Mesenchymal stem cell (in vitro differentiated cells and primary cell): ENCODE results near the gene B3GALT2. TPM values are rescaled to one million over a fixed set of nuclear protein-coding genes. Genes with fewer than 3 reads are reported as not detected.
A peak's percentile ranks its signal among the peaks of the same experiment; 100 is the strongest.
"Not testable (repeated sequence)": the region's sequence is repeated elsewhere in the genome, so short reads cannot be mapped to it uniquely, and the experiment has no call there.

Source experiments
- DNase-seq: peaks from one replicate; pipeline ENCODE4 v3.0.0-alpha.2; 2013
- H2AFZ ChIP-seq: one replicate; pipeline ENCODE4 v1.6.1; 2013; ENCODE audit warnings: low read depth, mild to moderate bottlenecking, control low read depth, inconsistent platforms, low read length, moderate library complexity
- H2AK5ac ChIP-seq: 2 replicates; pipeline ENCODE4 v1.6.1; 2013; ENCODE audit warnings: low read length, moderate library complexity, mild to moderate bottlenecking, inconsistent platforms; ENCODE audit not compliant: severe bottlenecking
- H2BK120ac ChIP-seq: one replicate; pipeline ENCODE4 v1.6.1; 2013; ENCODE audit warnings: low read depth, mild to moderate bottlenecking, inconsistent platforms, low read length, moderate library complexity
- H2BK12ac ChIP-seq, 2 experiments: one replicate each; pipeline ENCODE4 v1.6.1; 2013; ENCODE audit warnings: inconsistent platforms in 2 of 2, low read length in 2 of 2, mild to moderate bottlenecking in 2 of 2, moderate library complexity in 2 of 2, control low read depth in 1 of 2
- H2BK15ac ChIP-seq: one replicate; pipeline ENCODE4 v1.6.1; 2013; ENCODE audit warnings: mild to moderate bottlenecking, low read depth, inconsistent platforms; ENCODE audit not compliant: poor library complexity, severe bottlenecking
- H2BK5ac ChIP-seq: 2 replicates; pipeline ENCODE4 v1.6.1; 2013; ENCODE audit warnings: low read depth, mild to moderate bottlenecking, low read length, control low read depth, inconsistent platforms; ENCODE audit not compliant: poor library complexity, severe bottlenecking
- H3K14ac ChIP-seq, 2 experiments: one replicate each; pipeline ENCODE4 v1.6.1; 2013; ENCODE audit warnings: inconsistent platforms in 2 of 2, low read length in 2 of 2, control low read depth in 1 of 2, mild to moderate bottlenecking in 1 of 2, moderate library complexity in 1 of 2
- H3K18ac ChIP-seq, 2 experiments: one replicate each; pipeline ENCODE4 v1.6.1; 2013; ENCODE audit warnings: inconsistent platforms in 2 of 2, low read length in 2 of 2, control low read depth in 1 of 2, low read depth in 1 of 2, mild to moderate bottlenecking in 1 of 2
- H3K23ac ChIP-seq, 2 experiments: one replicate each; pipeline ENCODE4 v1.6.1; 2013; ENCODE audit warnings: inconsistent platforms in 2 of 2, low read length in 2 of 2, mild to moderate bottlenecking in 2 of 2, moderate library complexity in 2 of 2, control low read depth in 1 of 2
- H3K27ac ChIP-seq: 2 replicates; pipeline ENCODE4 v1.5.1; 2013; ENCODE audit warnings: mild to moderate bottlenecking, moderate library complexity, low read length, control low read depth, inconsistent platforms; ENCODE audit not compliant: poor library complexity, severe bottlenecking
- H3K27me3 ChIP-seq, 2 experiments: 2 replicates each; pipeline versions ENCODE4 v1.6.1 to v1.7.0; 2013; ENCODE audit warnings: low read length in 2 of 2, mild to moderate bottlenecking in 2 of 2, moderate library complexity in 2 of 2, control low read depth in 1 of 2, inconsistent platforms in 1 of 2; ENCODE audit not compliant: control insufficient read depth in 1 of 2, insufficient read depth in 1 of 2
- H3K36me3 ChIP-seq, 2 experiments: 2 replicates each; pipeline versions ENCODE4 v1.6.1 to v1.7.0; 2013; ENCODE audit warnings: low read length in 2 of 2, control low read depth in 1 of 2, inconsistent platforms in 1 of 2, low read depth in 1 of 2, mild to moderate bottlenecking in 1 of 2; ENCODE audit not compliant: insufficient read depth in 2 of 2, control insufficient read depth in 1 of 2
- H3K4ac ChIP-seq, 2 experiments: one replicate each; pipeline ENCODE4 v1.6.1; 2013; ENCODE audit warnings: inconsistent platforms in 2 of 2, low read length in 2 of 2, mild to moderate bottlenecking in 2 of 2, moderate library complexity in 2 of 2, control low read depth in 1 of 2, low read depth in 1 of 2
- H3K4me1 ChIP-seq: 2 replicates; pipeline ENCODE4 v1.6.1; 2013; ENCODE audit warnings: low read depth, low read length, control low read depth; ENCODE audit not compliant: control insufficient read depth, insufficient read depth
- H3K4me2 ChIP-seq: 2 replicates; pipeline ENCODE4 v1.6.1; 2013; ENCODE audit warnings: low read length, mild to moderate bottlenecking, inconsistent platforms; ENCODE audit not compliant: poor library complexity, severe bottlenecking
- H3K4me3 ChIP-seq, 2 experiments: 2 replicates each; pipeline versions ENCODE4 v1.5.1 to v1.7.0; 2013; ENCODE audit warnings: low read length in 2 of 2, mild to moderate bottlenecking in 2 of 2, control low read depth in 1 of 2, low read depth in 1 of 2; ENCODE audit not compliant: insufficient read depth in 1 of 2
- H3K79me1 ChIP-seq: replicated peaks from 2 replicates; pipeline ENCODE4 v1.6.1; 2013; ENCODE audit warnings: mild to moderate bottlenecking, control low read depth, low read length, inconsistent platforms; ENCODE audit not compliant: poor library complexity, severe bottlenecking
- H3K9ac ChIP-seq: 2 replicates; pipeline ENCODE4 v1.7.0; 2013; ENCODE audit warnings: mild to moderate bottlenecking, low read length, moderate library complexity
- H3K9me3 ChIP-seq: 2 replicates; pipeline ENCODE4 v1.7.0; 2013; ENCODE audit warnings: mild to moderate bottlenecking, low read length; ENCODE audit not compliant: control insufficient read depth
- H4K8ac ChIP-seq: one replicate; pipeline ENCODE4 v1.6.1; 2013; ENCODE audit warnings: inconsistent platforms, mild to moderate bottlenecking, low read length, moderate library complexity
- H4K91ac ChIP-seq: one replicate; pipeline ENCODE4 v1.6.1; 2013; ENCODE audit warnings: mild to moderate bottlenecking, low read length, inconsistent platforms
- WGBS: methylation state at CpG from one replicate; pipeline ENCODE4 v1.1.7; 2013; ENCODE audit warnings: mixed read lengths; 5-methylcytosine and 5-hydroxymethylcytosine counted together
- polyA plus RNA-seq, 2 experiments: library from polyadenylated mRNA; stranded (reverse); fragments of 200-250 nt; gene quantifications; one replicate each; pipeline ENCODE4 v1.2.3, GENCODE V29; 2013

The B3GALT2 gene
- 1.2 TPM for polyA plus RNA-seq (2013, experiment 1 of 2)
- 1.2 TPM for polyA plus RNA-seq (2013, experiment 2 of 2)

- Histone ChIP-seq H3K27me3 (no peaks in the 10 kb centered on the region), H3K36me3 (no peaks in the 10 kb centered on the region), H2AK5ac (no peak within 1 kb of the TSS), H3K27ac (no peak within 1 kb of the TSS), H3K4me3 (peak within 1 kb of the TSS in 1 of 2 experiments; percentile 73), H4K91ac (no peak within 1 kb of the TSS), H3K18ac (no peak within 1 kb of the TSS), H3K9ac (peak within 1 kb of the TSS; percentile 76), H2BK12ac (no peak within 1 kb of the TSS), H3K79me1 (peaks cover 6% of the 10 kb centered on the region), H3K14ac (no peak within 1 kb of the TSS), H3K4me1 (no peaks in the 10 kb centered on the region), H4K8ac (no peak within 1 kb of the TSS), H2BK5ac (no peak within 1 kb of the TSS), H3K23ac (no peak within 1 kb of the TSS), H3K9me3 (no peaks in the 10 kb centered on the region), H3K4me2 (peak within 1 kb of the TSS; percentile 24), H2BK15ac (no peak within 1 kb of the TSS), H2BK120ac (no peak within 1 kb of the TSS), H2AFZ (no peak within 1 kb of the TSS), H3K4ac (peak within 1 kb of the TSS in 1 of 2 experiments; percentile 35)
- 61% methylated on average over 12 of the region's 13 CpGs for WGBS
- DNase-seq = peak; percentile 65
These were observed at the start of gene B3GALT2 for GRCh38 chr1:193185901-193186731. TSS of gene B3GALT2 (minus strand) at chr1:193186613. CDS start at chr1:193181562, 5,051 bp downstream.

- Histone ChIP-seq H3K14ac (no peak overlapping the region), H4K91ac (no peak overlapping the region), H3K27ac (no peak overlapping the region), H3K4me3 (no peak overlapping the region), H2AK5ac (no peak overlapping the region), H3K4me1 (no peaks in the 10 kb centered on the region), H2BK12ac (no peak overlapping the region), H3K36me3 (peaks cover 5 to 56% of the 10 kb centered on the region in 2 experiments), H2BK120ac (no peak overlapping the region), H3K9me3 (no peaks in the 10 kb centered on the region), H2BK5ac (no peak overlapping the region), H3K23ac (no peak overlapping the region), H3K4me2 (no peak overlapping the region), H3K4ac (no peak overlapping the region), H2AFZ (no peak overlapping the region), H2BK15ac (no peak overlapping the region), H3K18ac (no peak overlapping the region), H3K9ac (no peak overlapping the region), H3K27me3 (no peaks in the 10 kb centered on the region), H4K8ac (no peak overlapping the region), H3K79me1 (peaks cover 10% of the 10 kb centered on the region)
- WGBS = 100% methylated on average over 1 of the region's 1 CpG
- no peak for DNase-seq
These were observed 48.1 kb upstream of the B3GALT2 start for GRCh38 chr1:193234530-193234929.

GRCh38 chr1:193231146-193231545 is 44.7 kb upstream of the B3GALT2 start:
- not testable (repeated sequence) for H3K4me1 ChIP-seq, H2BK12ac ChIP-seq, H3K27ac ChIP-seq, H3K4me3 ChIP-seq, H3K4me2 ChIP-seq, H3K4ac ChIP-seq, H4K8ac ChIP-seq, H3K18ac ChIP-seq, H4K91ac ChIP-seq, H3K9me3 ChIP-seq, H2BK15ac ChIP-seq, H3K23ac ChIP-seq, H2BK120ac ChIP-seq, H3K27me3 ChIP-seq, H3K14ac ChIP-seq, DNase-seq, H2AK5ac ChIP-seq, H2BK5ac ChIP-seq, H3K9ac ChIP-seq, H2AFZ ChIP-seq
- peaks cover 11% of the 10 kb centered on the region for H3K79me1 ChIP-seq
- H3K36me3 ChIP-seq = peaks cover 0 to 41% of the 10 kb centered on the region in 2 experiments

- 87% methylated on average over 2 of the region's 3 CpGs for WGBS
- peaks cover 0 to 39% of the 10 kb centered on the region in 2 experiments for H3K36me3 ChIP-seq
- H3K18ac ChIP-seq = no peak overlapping the region
These were observed 42.7 kb upstream of the B3GALT2 start for GRCh38 chr1:193229136-193229535.

More at GRCh38 chr1:193229136-193229535, 42.7 kb upstream of the B3GALT2 start:
- no peak overlapping the region for H3K4ac ChIP-seq
- no peaks in the 10 kb centered on the region for H3K9me3 ChIP-seq
- no peak overlapping the region for H3K23ac ChIP-seq
- H3K27me3 ChIP-seq = no peaks in the 10 kb centered on the region
- H2BK12ac ChIP-seq = no peak overlapping the region
- H2AFZ ChIP-seq = no peak overlapping the region
- H3K4me2 ChIP-seq = no peak overlapping the region
- H2AK5ac ChIP-seq = no peak overlapping the region
- no peak overlapping the region for H4K91ac ChIP-seq
- no peak overlapping the region for H3K14ac ChIP-seq
- H3K79me1 ChIP-seq = peaks cover 6% of the 10 kb centered on the region
- H2BK120ac ChIP-seq = no peak overlapping the region
- no peak overlapping the region for H2BK15ac ChIP-seq
- H3K27ac ChIP-seq = no peak overlapping the region
- peak; percentile 46 for DNase-seq
- H2BK5ac ChIP-seq = no peak overlapping the region
- no peaks in the 10 kb centered on the region for H3K4me1 ChIP-seq
- H3K9ac ChIP-seq = no peak overlapping the region
- H3K4me3 ChIP-seq = no peak overlapping the region
- H4K8ac ChIP-seq = no peak overlapping the region
